ENCODE results near the gene FUS.
"Not testable (repeated sequence)": the region's sequence is repeated elsewhere in the genome, so short reads cannot be mapped to it uniquely, and the experiment has no call there.

FUS gene

GRCh38 chr16:31188450-31189411 is 8.8 kb downstream of the FUS start:
- Mint-ChIP-seq H3K9me3 (ENCODE audit: low read depth) (no peaks in the 10 kb centered on the region), H3K4me3 (peak overlapping the region; percentile 84), H3K4me1 (ENCODE audit: low read depth) (peaks cover 82% of the 10 kb centered on the region), H3K27ac (peak overlapping the region; percentile 86), H3K27me3 (no peaks in the 10 kb centered on the region), H3K36me3 (peaks cover 23% of the 10 kb centered on the region)

- Mint-ChIP-seq H3K27me3 (no peaks in the 10 kb centered on the region), H3K36me3 (peaks cover 21% of the 10 kb centered on the region), H3K4me1 (ENCODE audit: low read depth) (peaks cover 80% of the 10 kb centered on the region), H3K27ac (peak overlapping the region; percentile 86), H3K4me3 (no peak overlapping the region), H3K9me3 (ENCODE audit: low read depth) (no peaks in the 10 kb centered on the region)
Measured at GRCh38 chr16:31189412-31189778, 9.5 kb downstream of the FUS start.

- H3K9me3 Mint-ChIP-seq (ENCODE audit: low read depth), result no peaks in the 10 kb centered on the region
- no peak overlapping the region for H3K4me3 Mint-ChIP-seq
- peaks cover 78% of the 10 kb centered on the region for H3K4me1 Mint-ChIP-seq (ENCODE audit: low read depth)
- no peaks in the 10 kb centered on the region for H3K27me3 Mint-ChIP-seq
- peaks cover 24% of the 10 kb centered on the region for H3K36me3 Mint-ChIP-seq
- peak overlapping the region; percentile 86 for H3K27ac Mint-ChIP-seq
Measured at GRCh38 chr16:31190061-31190460, 10.1 kb downstream of the FUS start.

- peaks cover 71% of the 10 kb centered on the region for H3K4me1 Mint-ChIP-seq (ENCODE audit: low read depth)
- H3K9me3 Mint-ChIP-seq (ENCODE audit: low read depth), result no peaks in the 10 kb centered on the region
- peak overlapping the region; percentile 7 for H3K4me3 Mint-ChIP-seq
- H3K27me3 Mint-ChIP-seq, result no peaks in the 10 kb centered on the region
- peak overlapping the region; percentile 77 for H3K27ac Mint-ChIP-seq
- peaks cover 19% of the 10 kb centered on the region for H3K36me3 Mint-ChIP-seq
Measured at GRCh38 chr16:31190818-31191444, 11.0 kb downstream of the FUS start.

- Mint-ChIP-seq H3K27ac (peak overlapping the region; percentile 77), H3K27me3 (no peaks in the 10 kb centered on the region), H3K36me3 (peaks cover 14% of the 10 kb centered on the region), H3K4me3 (peak overlapping the region; percentile 9), H3K9me3 (ENCODE audit: low read depth) (no peaks in the 10 kb centered on the region), H3K4me1 (ENCODE audit: low read depth) (peaks cover 65% of the 10 kb centered on the region)
Measured at GRCh38 chr16:31191697-31192428, 11.9 kb downstream of the FUS start.

GRCh38 chr16:31192856-31193642 is 13.1 kb downstream of the FUS start:
- peak overlapping the region; percentile 75 for H3K27ac Mint-ChIP-seq
- peaks cover 59% of the 10 kb centered on the region for H3K4me1 Mint-ChIP-seq (ENCODE audit: low read depth)
- H3K4me3 Mint-ChIP-seq, result peak overlapping the region; percentile 30
- H3K36me3 Mint-ChIP-seq, result peaks cover 14% of the 10 kb centered on the region
- no peaks in the 10 kb centered on the region for H3K27me3 Mint-ChIP-seq
- no peaks in the 10 kb centered on the region for H3K9me3 Mint-ChIP-seq (ENCODE audit: low read depth)

GRCh38 chr16:31193874-31194273 is 13.9 kb downstream of the FUS start:
- Mint-ChIP-seq H3K36me3 (peaks cover 12% of the 10 kb centered on the region), H3K27ac (no peak overlapping the region), H3K9me3 (ENCODE audit: low read depth) (no peaks in the 10 kb centered on the region), H3K27me3 (no peaks in the 10 kb centered on the region), H3K4me1 (ENCODE audit: low read depth) (peaks cover 58% of the 10 kb centered on the region), H3K4me3 (no peak overlapping the region)

- Mint-ChIP-seq H3K4me1 (ENCODE audit: low read depth) (peaks cover 60% of the 10 kb centered on the region), H3K36me3 (peaks cover 12% of the 10 kb centered on the region), H3K27ac (peak overlapping the region; percentile 16), H3K27me3 (no peaks in the 10 kb centered on the region), H3K9me3 (ENCODE audit: low read depth) (no peaks in the 10 kb centered on the region), H3K4me3 (no peak overlapping the region)
Measured at GRCh38 chr16:31194898-31195297, 15.0 kb downstream of the FUS start.

GRCh38 chr16:31195861-31196260 is 15.9 kb downstream of the FUS start:
- H3K9me3 Mint-ChIP-seq (ENCODE audit: low read depth); H3K4me3 Mint-ChIP-seq; H3K27me3 Mint-ChIP-seq: not testable (repeated sequence)
- peaks cover 57% of the 10 kb centered on the region for H3K4me1 Mint-ChIP-seq (ENCODE audit: low read depth)
- peaks cover 12% of the 10 kb centered on the region for H3K36me3 Mint-ChIP-seq
- peak overlapping the region; percentile 80 for H3K27ac Mint-ChIP-seq

DNA sequence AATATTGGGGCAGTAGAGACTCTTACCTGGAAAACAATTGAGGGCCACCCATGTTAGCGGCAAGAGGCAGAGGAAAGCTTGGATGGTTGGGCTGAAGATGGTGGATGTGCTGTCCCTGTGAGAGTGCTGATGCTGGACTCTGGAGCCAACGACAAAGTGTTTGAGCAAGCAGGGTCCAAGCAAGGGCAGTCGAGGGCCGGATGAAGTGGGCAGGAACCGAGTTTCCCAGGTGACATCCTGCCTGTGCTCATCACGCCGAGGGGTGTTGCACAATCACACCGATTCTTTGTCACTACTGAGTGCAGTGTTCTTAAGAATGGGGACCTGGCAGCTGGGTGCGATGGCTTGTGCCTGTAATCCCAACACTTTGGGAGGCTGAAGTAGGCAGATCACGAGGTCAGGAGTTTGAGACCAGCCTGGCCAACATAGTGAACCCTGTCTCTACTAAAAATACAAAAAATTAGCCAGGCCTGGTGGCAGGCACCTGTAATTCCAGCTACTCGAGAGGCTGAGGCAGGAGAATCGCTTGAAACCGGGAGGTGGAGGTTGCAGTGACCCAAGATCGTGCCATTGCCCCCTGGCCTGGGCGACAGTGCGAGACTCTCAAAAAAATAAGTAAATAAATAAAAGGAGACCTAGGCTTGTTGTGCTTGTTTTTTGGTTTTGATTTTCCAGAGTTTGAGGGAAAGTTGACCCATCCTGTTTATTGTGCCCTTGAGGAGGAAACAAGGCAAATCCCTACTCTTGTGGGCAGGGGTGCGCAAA is 16.6 kb downstream of the FUS start:
- Mint-ChIP-seq H3K36me3 (peaks cover 9% of the 10 kb centered on the region), H3K4me3 (no peak overlapping the region), H3K4me1 (ENCODE audit: low read depth) (peaks cover 60% of the 10 kb centered on the region), H3K27ac (peak overlapping the region; percentile 80), H3K9me3 (ENCODE audit: low read depth) (no peaks in the 10 kb centered on the region), H3K27me3 (no peaks in the 10 kb centered on the region)

DNA sequence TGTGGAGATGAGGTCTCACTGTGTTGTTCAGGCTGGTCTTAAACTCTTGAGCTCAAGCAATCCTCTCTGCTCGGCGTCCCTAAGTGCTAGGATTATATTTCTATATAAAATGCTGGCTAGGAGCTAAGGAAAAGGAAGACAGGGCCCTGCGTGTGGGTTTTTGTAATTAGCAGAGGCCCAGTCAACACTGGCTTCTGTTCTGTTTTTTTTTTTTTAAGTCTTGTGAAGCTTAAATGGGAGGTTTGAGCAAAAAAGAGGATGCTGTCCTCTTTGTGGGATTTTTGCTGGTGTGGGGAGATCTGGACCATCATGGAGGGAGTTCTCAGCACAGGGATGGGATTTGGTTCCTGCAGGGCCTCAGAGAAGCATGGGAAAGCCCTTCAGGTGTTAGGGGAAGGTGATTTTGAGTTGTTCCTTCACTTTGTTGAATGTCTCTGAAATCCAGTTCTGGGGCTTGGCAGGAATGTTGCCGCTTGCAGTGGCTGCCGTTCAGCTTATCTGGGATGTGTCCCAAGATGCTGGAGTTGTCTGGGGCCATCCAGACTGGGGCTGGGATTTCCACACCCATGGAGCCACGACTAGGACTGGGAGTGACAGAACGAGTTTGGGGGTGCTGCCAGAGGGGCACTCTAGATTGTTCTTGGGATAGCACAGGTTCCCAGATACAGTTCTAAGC is 18.4 kb downstream of the FUS start:
- Mint-ChIP-seq H3K27ac (peak overlapping the region; percentile 61), H3K9me3 (ENCODE audit: low read depth) (no peaks in the 10 kb centered on the region), H3K4me1 (ENCODE audit: low read depth) (peaks cover 59% of the 10 kb centered on the region), H3K36me3 (peaks cover 4% of the 10 kb centered on the region), H3K4me3 (no peak overlapping the region), H3K27me3 (no peaks in the 10 kb centered on the region)

- Mint-ChIP-seq H3K27ac (peak overlapping the region; percentile 68), H3K4me3 (peak overlapping the region; percentile 4), H3K4me1 (ENCODE audit: low read depth) (peaks cover 56% of the 10 kb centered on the region), H3K36me3 (peaks cover 3% of the 10 kb centered on the region), H3K27me3 (no peaks in the 10 kb centered on the region), H3K9me3 (ENCODE audit: low read depth) (no peaks in the 10 kb centered on the region)
Measured at GRCh38 chr16:31199430-31200041, 19.6 kb downstream of the FUS start.

DNA sequence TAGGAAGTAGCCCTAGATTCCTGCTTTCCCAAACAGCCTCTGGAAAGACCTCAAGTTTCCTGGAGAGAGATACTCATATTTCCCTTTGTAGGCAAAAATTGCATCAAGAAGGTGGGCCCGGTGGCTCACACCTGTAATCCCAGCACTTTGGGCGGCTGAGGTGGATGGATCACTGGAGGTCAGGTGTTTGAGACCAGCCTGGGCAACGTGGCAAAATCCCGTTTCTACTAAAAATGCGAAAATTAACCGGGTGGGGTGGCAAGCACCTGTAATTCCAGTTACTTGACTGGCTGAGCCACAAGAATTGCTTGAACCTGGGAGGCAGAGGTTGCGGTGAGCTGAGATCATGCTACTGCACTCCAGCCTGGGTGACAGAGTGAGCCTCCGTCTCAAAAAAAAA is 20.2 kb downstream of the FUS start:
- peak overlapping the region; percentile 4 for H3K4me3 Mint-ChIP-seq
- not testable (repeated sequence) for H3K27me3 Mint-ChIP-seq; H3K36me3 Mint-ChIP-seq; H3K9me3 Mint-ChIP-seq (ENCODE audit: low read depth)
- peak overlapping the region; percentile 68 for H3K27ac Mint-ChIP-seq
- H3K4me1 Mint-ChIP-seq (ENCODE audit: low read depth), result peaks cover 52% of the 10 kb centered on the region
